NCI-H774 (cell line): ENCODE results near the gene KRTAP12-3.
"Not testable (repeated sequence)": the region's sequence is repeated elsewhere in the genome, so short reads cannot be mapped to it uniquely, and the experiment has no call there.

ENCODE experiments used
- DNase-seq: peaks from one replicate; lab custom pipeline; 2025; lab: John Stamatoyannopoulos, UW

Gene KRTAP12-3

GRCh38 chr21:44657635-44658540 lies at the start of gene KRTAP12-3:
KRTAP12-3 (plus strand) TSS chr21:44657932; CDS start chr21:44657980, 48 bp downstream.
- DNase-seq, result no peak

GRCh38 chr21:44609193-44609592 lies 48.5 kb upstream of the KRTAP12-3 start:
- DNase-seq, result no peak

GRCh38 chr21:44610157-44610843 lies 47.4 kb upstream of the KRTAP12-3 start:
- not testable (repeated sequence) for DNase-seq

- DNase-seq, result no peak
Observed at GRCh38 chr21:44611551-44611950, 46.2 kb upstream of the KRTAP12-3 start.

GRCh38 chr21:44612029-44612486 lies 45.7 kb upstream of the KRTAP12-3 start, which contains the start of gene KRTAP10-8:
KRTAP10-8 (plus strand) TSS chr21:44612079; CDS start chr21:44612101, 22 bp downstream.
- no peak for DNase-seq

GRCh38 chr21:44612669-44613229 lies 45.0 kb upstream of the KRTAP12-3 start:
- DNase-seq, result no peak

GRCh38 chr21:44613386-44614155 lies 44.2 kb upstream of the KRTAP12-3 start:
- DNase-seq, result no peak

GRCh38 chr21:44614161-44614631 lies 43.5 kb upstream of the KRTAP12-3 start:
- DNase-seq, result no peak

- DNase-seq, result no peak
Observed at GRCh38 chr21:44614961-44615391, 42.8 kb upstream of the KRTAP12-3 start.

- DNase-seq, result no peak
Observed at GRCh38 chr21:44615466-44615865, 42.3 kb upstream of the KRTAP12-3 start.

- no peak for DNase-seq
Observed at GRCh38 chr21:44615911-44616590, 41.7 kb upstream of the KRTAP12-3 start.

GRCh38 chr21:44616591-44616926 lies 41.2 kb upstream of the KRTAP12-3 start:
- DNase-seq, result no peak

- no peak for DNase-seq
Observed at GRCh38 chr21:44617071-44617501, 40.6 kb upstream of the KRTAP12-3 start.

GRCh38 chr21:44618504-44618903 lies 39.2 kb upstream of the KRTAP12-3 start:
- DNase-seq, result no peak

- DNase-seq, result no peak
Observed at GRCh38 chr21:44618909-44619308, 38.8 kb upstream of the KRTAP12-3 start.

GRCh38 chr21:44619886-44620285 lies 37.8 kb upstream of the KRTAP12-3 start:
- DNase-seq, result no peak

GRCh38 chr21:44623575-44623974 lies 34.2 kb upstream of the KRTAP12-3 start:
- DNase-seq, result no peak

GRCh38 chr21:44625756-44626155 lies 32.0 kb upstream of the KRTAP12-3 start:
- DNase-seq, result no peak

- no peak for DNase-seq
Observed at GRCh38 chr21:44626262-44626661, 31.5 kb upstream of the KRTAP12-3 start.

- DNase-seq, result no peak
Observed at GRCh38 chr21:44626673-44627143, 31.0 kb upstream of the KRTAP12-3 start, which contains the start of gene KRTAP10-9. KRTAP10-9 (plus strand) TSS chr21:44627093; CDS start chr21:44627172, 79 bp downstream.
